ENCODE measurements around the gene MRPL34. TPM values are rescaled to one million over a fixed set of nuclear protein-coding genes. Genes with fewer than 3 reads are reported as not detected.

Gene MRPL34
- total RNA-seq, 1 experiment from 2014 or later, result 78.9 TPM

DNA sequence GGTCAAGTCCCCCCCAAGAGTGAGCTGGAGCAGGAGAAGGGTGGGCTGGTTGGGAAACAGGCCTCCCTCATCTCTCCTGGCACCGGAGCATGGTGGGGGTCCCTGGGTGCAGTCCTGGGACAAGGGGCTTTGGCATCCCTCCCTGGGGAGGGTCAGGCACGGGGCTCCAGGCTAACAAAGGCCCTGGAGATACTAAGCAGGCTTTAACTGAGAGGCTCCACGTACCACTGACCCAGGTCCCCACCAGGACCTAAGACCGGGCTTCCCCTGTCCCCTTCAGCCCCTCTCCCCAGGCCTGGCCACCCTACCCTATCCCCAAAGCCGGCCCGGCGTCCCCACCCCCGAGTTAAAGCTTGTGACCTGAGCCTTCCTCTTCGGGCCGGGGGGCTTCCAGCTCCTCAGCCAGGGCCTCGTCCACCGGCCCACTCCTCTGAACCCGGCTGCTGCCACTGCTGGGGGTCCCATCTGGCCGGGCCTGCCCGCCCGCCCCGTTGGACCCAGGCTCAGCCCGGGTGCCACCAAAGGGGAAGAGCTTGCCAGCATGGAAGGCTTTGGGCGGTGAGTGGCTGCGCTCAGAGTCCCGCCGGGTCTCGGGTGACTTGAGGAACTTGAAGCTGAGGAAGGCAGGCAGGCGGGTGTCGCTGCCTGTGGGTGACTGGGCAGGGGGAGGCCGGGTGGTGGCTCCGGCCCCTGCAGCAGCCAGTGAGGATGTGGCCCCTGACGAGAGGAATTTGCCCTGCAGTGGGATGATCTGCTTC lies 18.9 kb downstream of the MRPL34 start:
- ChIA-PET CTCF (no interaction called here), POLR2A (interaction anchor here (0.6 kb wide), 1 partner anchor 968 kb away, joined by 5 read pairs; no protein-coding TSS in a partner anchor)
- H3K9me3 ChIP-seq, result no peaks in the 10 kb centered on the region
- H3K27ac Mint-ChIP-seq (ENCODE audit: unreplicated experiment), result no peak overlapping the region
- H3K4me1 Mint-ChIP-seq (ENCODE audit: low read depth, unreplicated experiment), result no peaks in the 10 kb centered on the region
- intact Hi-C loops (cut with micrococcal nuclease; ENCODE audit: unreplicated experiment), result loop anchor here (5.0 kb wide), 1 partner anchor 32 kb away; no protein-coding TSS in a partner anchor
- no peak overlapping the region for H3K4me3 ChIP-seq (ENCODE audit: low read depth, low read length)
- H3K9me3 Mint-ChIP-seq (ENCODE audit: unreplicated experiment), result no peaks in the 10 kb centered on the region
- BruUV-seq (replicated peaks), result TSS peak; percentile 15
- peaks cover 39% of the 10 kb centered on the region for H3K36me3 Mint-ChIP-seq (ENCODE audit: insufficient read depth, unreplicated experiment)
- peaks cover 17% of the 10 kb centered on the region for H3K4me1 ChIP-seq
- H3K27me3 Mint-ChIP-seq (ENCODE audit: insufficient read depth, unreplicated experiment), result no peaks in the 10 kb centered on the region
- TF ChIP-seq CTCF (IDR thresholded peaks at IDR 0.05; ENCODE audit: insufficient read depth in 1 of 2, low read depth in 1 of 2, low read length in 1 of 2, severe bottlenecking in 1 of 2, unreplicated experiment in 1 of 2), result no peak
- H3K36me3 ChIP-seq (ENCODE audit: control insufficient read depth, insufficient read depth, low read length), result no peaks in the 10 kb centered on the region; the same call in 1 of the 2 replicates
- DNase-seq, result no peak
- H3K27me3 ChIP-seq (replicated peaks; ENCODE audit: control insufficient read depth, insufficient read depth, low read length), result no peaks in the 10 kb centered on the region
- H3K4me3 Mint-ChIP-seq (ENCODE audit: unreplicated experiment), result no peak overlapping the region

- H3K27me3 ChIP-seq (replicated peaks; ENCODE audit: control insufficient read depth, insufficient read depth, low read length), result no peaks in the 10 kb centered on the region
- no TSS peak for BruUV-seq (replicated peaks)
- no peak overlapping the region for H3K4me3 ChIP-seq (ENCODE audit: low read depth, low read length)
- Mint-ChIP-seq H3K36me3 (ENCODE audit: insufficient read depth, unreplicated experiment) (peaks cover 36% of the 10 kb centered on the region), H3K4me3 (ENCODE audit: unreplicated experiment) (no peak overlapping the region), H3K4me1 (ENCODE audit: low read depth, unreplicated experiment) (no peaks in the 10 kb centered on the region), H3K9me3 (ENCODE audit: unreplicated experiment) (no peaks in the 10 kb centered on the region), H3K27me3 (ENCODE audit: insufficient read depth, unreplicated experiment) (no peaks in the 10 kb centered on the region), H3K27ac (ENCODE audit: unreplicated experiment) (no peak overlapping the region)
- H3K4me1 ChIP-seq, result peaks cover 20% of the 10 kb centered on the region
- no peaks in the 10 kb centered on the region; the same call in 1 of the 2 replicates for H3K36me3 ChIP-seq (ENCODE audit: control insufficient read depth, insufficient read depth, low read length)
- intact Hi-C loops (cut with micrococcal nuclease; ENCODE audit: unreplicated experiment), result loop anchor here (5.0 kb wide), 1 partner anchor 33 kb away; no protein-coding TSS in a partner anchor
- DNase-seq, result no peak
- ChIA-PET POLR2A (interaction anchor here (0.6 kb wide), 1 partner anchor 968 kb away, joined by 5 read pairs; no protein-coding TSS in a partner anchor), CTCF (interaction anchor here (1.1 kb wide), 1 partner anchor 33 kb away, joined by 3 read pairs; no protein-coding TSS in a partner anchor)
- no peaks in the 10 kb centered on the region for H3K9me3 ChIP-seq
- no peak for TF ChIP-seq CTCF (IDR thresholded peaks at IDR 0.05; ENCODE audit: insufficient read depth in 1 of 2, low read depth in 1 of 2, low read length in 1 of 2, severe bottlenecking in 1 of 2, unreplicated experiment in 1 of 2)
These were observed 19.5 kb downstream of the MRPL34 start for GRCh38 chr19:17325133-17325532.

DNA sequence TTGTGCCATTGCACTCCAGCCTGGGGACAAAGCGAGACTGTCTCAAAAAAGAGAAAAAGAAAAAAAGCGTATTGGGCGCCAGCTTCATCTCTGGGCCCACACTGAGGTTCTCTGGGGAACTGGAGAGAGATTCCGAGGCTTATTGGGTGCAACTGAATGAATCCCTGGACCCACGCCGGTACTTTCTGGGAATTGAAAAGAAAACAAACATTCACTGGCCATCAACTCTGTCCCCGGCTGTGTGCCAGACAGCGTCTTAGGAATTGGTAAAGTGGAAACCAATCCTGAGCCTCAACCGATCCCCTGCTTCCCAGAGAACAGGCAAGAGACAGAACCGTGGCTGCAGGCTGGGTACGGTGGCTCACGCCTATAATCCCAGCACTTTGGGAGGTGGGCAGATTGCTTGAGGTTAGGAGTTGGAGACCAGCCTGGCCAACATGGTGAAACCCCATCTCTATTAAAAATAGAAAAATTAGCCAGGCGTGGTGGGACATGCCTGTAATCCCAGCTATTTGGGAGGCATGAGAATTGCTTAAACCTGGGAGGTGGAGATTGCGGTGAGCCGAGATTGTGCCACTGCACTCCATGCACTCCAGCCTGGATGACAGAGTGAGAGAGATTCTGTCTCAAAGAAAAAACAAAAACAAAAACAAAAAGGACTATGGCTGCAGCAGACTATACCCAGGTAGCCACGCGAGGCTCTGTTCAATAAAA lies 20.4 kb downstream of the MRPL34 start:
- intact Hi-C loops (cut with micrococcal nuclease; ENCODE audit: unreplicated experiment), result loop anchor here (5.0 kb wide), 1 partner anchor 34 kb away; no protein-coding TSS in a partner anchor

More for the DNA sequence above, 20.4 kb downstream of the MRPL34 start:
- H3K27ac Mint-ChIP-seq (ENCODE audit: unreplicated experiment), result no peak overlapping the region
- BruUV-seq (replicated peaks), result no TSS peak
- Histone ChIP-seq H3K9me3 (no peaks in the 10 kb centered on the region), H3K27me3 (replicated peaks; ENCODE audit: control insufficient read depth, insufficient read depth, low read length) (no peaks in the 10 kb centered on the region), H3K4me3 (ENCODE audit: low read depth, low read length) (no peak overlapping the region), H3K36me3 (ENCODE audit: control insufficient read depth, insufficient read depth, low read length) (no peaks in the 10 kb centered on the region; the same call in none of the 2 replicates), H3K4me1 (peaks cover 20% of the 10 kb centered on the region)
- H3K27me3 Mint-ChIP-seq (ENCODE audit: insufficient read depth, unreplicated experiment), result no peaks in the 10 kb centered on the region
- H3K9me3 Mint-ChIP-seq (ENCODE audit: unreplicated experiment), result no peaks in the 10 kb centered on the region
- no peak overlapping the region for H3K4me3 Mint-ChIP-seq (ENCODE audit: unreplicated experiment)
- no peak for DNase-seq
- H3K36me3 Mint-ChIP-seq (ENCODE audit: insufficient read depth, unreplicated experiment), result peaks cover 35% of the 10 kb centered on the region
- H3K4me1 Mint-ChIP-seq (ENCODE audit: low read depth, unreplicated experiment), result no peaks in the 10 kb centered on the region
- ChIA-PET POLR2A (interaction anchor here (0.9 kb wide), 1 partner anchor 17 kb away, joined by 4 read pairs; no protein-coding TSS in a partner anchor), CTCF (interaction anchor here (0.5 to 1.7 kb wide), 3 partner anchors 10 to 34 kb away, joined by 3 to 7 read pairs (median 7); partner anchors contain the start of gene MRPL34)
- TF ChIP-seq CTCF (IDR thresholded peaks at IDR 0.05; ENCODE audit: insufficient read depth in 1 of 2, low read depth in 1 of 2, low read length in 1 of 2, severe bottlenecking in 1 of 2, unreplicated experiment in 1 of 2), result no peak

All from Caco-2 (cell line).